GF-D8 (cell line): ENCODE data around the gene CDC40.
"Not testable (repeated sequence)": the region's sequence is repeated elsewhere in the genome, so short reads cannot be mapped to it uniquely, and the experiment has no call there.

Experiments used
- DNase-seq: peaks from one replicate; lab custom pipeline; 2025; lab: John Stamatoyannopoulos, UW

CDC40 gene

DNA sequence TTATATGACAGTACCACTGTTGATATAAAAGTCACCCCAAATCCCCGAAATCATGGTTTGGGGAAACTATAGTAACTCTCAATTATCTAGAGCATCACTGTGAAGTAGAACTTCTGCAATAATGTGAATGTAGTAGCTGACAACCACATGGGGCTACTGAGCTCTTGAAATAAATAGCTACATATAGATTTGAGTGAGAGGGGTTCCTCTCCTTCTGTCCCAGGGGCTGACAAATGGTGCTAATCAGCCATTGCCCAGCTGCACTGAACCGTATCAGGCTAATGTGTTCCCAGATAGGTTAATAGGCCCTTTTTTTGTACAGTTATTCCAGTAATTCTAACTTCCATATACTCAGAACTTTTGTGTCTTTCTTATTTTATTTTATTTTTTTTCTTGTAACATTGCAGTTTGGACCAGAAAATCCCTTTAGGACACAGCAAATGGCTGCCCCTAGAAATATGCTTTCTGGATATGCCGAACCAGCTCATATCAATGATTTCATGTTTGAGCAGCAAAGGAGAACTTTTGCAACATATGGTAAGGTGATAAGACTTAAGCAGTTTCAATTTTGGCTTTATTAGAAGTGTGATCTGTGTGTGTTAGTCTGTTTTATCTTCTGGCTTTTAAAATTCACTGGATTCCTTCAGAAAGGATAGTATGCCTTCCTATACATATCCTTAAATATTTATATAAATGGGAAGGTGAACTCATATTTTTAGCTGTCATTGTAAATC lies 21.1 kb downstream of the CDC40 start:
- DNase-seq, result no peak

DNA sequence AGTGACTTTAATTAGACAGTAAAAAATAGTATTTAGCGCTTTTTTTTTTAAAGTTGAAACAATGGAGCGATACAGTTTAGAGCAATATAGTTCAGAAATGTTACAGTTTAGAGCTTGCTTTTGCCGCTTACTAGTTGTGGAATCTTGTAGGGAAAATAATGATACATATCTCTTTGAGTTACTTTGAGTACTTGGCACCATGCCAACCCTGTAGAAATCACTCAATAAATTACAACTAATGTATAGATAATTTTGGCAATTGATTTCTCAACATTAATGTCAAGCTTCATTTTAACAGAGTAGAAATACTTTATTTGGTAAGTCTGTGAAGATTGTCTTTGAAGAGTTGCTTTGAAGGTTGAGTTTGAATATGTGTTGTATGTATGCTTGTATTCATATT lies 27.4 kb downstream of the CDC40 start:
- DNase-seq, result no peak

DNA sequence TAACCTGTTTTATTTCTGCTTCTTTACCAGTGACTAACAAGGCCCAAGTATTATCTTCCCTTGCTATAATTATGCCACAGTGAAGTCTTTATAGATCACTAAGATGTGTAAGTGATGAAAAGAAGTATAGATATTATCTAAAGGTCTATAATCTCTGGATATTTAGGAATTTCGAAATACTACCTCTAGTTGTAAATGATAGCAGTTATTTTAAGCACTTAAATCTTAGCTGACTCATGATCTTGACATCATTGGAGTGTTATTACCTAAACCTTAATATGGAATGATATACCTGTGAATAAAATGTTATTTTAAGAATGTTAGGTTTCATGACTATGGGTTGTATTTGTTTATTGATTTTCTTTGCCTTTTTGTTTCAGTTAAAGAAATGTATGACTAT lies 31.5 kb downstream of the CDC40 start:
- no peak for DNase-seq

DNA sequence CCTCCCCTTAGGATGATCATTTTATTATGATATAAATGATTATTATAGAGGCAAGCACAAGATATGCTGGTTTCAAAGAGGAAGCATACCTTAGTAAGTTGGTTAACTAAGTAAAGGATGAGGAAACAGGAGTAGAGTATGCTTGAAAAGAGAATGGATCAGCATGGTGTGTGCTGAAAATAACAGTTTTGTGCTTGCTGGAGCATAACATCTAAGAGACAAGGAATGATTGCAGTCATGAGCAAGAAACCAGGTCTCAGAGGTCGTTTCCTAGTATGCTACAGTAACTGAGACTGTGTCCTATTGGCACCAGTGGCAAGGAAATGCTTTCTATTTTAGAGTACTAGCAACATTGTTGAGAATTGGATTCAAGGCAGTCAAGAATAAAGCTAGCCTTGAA lies 34.1 kb downstream of the CDC40 start:
- DNase-seq, result no peak

DNA sequence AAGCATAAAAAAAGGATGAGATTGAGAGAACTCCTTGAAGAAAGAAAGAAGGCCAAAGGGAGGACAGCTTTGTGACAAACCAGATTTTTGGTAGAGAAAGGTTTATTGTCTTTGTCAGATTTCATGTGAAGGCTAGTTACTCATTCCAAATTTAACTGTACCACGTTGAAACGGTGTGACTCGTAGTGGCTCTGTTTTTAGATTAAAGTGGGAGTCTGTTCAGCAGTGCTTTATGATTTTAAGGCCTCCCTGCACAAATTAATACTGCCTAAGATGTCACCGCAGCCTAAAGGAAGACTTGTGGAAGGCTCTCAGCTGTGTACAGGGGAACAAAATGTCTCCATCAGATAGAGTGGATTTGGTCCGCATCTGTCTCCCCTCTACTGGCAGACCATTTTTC lies 35.9 kb downstream of the CDC40 start:
- DNase-seq, result no peak

DNA sequence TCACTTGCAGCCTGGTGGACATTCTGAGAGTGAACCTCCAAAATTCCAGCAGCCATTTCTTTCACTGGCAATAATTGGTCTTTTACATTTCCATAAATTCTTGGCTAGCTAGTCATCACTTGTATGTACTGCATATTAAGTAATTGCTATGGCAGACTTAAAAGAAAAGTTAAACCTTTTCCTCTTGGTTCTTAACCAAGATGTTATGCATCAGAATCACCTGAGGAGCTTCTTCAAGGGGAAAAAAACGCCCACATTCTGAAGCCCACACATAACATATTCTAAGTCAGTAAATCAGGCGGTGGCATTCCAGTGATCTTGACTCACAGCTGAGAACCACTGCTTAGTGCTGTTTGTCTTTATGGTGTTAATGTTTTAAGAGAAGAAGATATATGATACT lies 37.0 kb downstream of the CDC40 start:
- DNase-seq, result no peak

DNA sequence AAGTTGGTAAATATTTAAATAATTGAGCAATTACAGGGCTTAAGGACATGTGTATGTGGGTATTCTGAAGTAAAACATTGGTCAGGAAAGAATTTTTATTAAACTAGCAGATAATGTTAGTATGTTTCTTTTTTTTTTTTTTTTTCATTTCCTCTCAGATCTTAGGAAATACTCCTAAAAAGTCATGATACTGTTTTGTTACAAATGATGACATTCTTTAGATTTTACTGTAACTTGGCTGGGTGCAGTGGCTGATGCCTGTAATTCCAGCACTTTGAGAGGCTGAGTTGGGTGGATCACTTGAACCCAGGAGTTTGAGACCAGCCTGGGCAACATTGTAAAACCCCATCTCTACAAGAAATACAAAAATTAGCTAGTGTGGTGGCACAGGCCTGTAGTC lies 41.5 kb downstream of the CDC40 start:
- no peak for DNase-seq

DNA sequence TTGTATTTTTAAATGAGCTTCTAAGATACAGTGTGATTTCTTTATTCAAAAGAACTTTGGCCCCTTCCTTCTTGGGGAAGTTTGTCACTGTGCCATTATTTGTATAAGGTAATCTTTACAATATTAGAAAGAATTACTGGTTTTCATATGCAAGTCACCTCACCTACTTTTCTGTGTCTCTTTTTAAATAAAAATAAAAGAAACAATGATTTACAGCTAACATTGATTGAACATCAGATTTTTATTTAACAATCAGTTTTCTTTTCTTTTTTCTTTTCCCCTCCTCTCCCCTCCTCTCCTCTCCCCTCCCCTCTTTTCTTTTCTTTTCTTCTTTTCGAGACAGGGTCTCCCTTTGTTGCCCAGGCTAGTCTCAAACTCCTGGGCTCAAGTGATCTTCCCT lies 46.0 kb downstream of the CDC40 start:
- no peak for DNase-seq

DNA sequence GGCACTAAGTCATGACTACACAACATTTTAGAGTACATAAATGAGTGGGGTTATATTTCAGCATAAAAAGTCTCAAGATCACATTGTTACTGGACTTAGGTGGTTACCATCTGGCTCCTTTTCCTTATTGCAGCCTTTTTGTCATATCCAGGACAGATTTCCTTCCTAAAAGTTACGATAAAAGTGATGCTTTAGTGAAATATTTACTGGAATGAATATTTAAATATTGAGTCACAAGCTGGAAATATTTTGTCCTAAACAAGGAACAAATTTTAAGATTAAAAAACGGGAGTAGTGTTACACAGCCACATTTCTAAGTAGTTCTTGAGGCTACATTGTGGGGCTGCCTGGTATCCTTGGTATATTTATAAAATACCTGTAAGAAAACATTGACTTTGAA lies 52.2 kb downstream of the CDC40 start:
- DNase-seq, result no peak

DNA sequence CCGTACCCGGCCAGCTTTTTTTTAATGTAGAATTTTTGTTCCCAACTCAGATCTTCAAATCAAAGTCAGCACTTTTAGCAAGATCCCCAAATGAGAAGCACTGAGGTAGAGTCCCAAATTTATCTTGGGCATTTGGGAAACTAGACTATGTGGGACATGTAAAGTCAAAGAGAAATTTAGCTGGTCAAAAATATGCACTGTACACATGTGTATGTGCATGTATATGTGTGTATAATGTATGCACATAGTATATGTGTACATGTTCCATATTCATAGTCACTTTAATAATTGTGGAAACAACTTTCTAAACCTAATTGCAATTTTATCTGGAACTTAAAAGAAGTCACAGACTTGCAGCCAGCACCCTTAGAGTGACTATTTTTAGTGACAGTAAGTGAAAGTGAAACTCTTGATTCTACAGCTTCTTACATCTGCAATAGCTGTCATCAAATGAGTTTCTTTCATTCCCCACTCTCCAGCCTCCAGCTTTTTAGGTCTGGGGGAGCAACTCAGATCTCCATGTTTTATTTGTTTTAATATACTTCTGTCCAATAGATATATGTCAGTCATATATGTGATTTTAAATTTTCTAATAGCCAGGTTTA lies 53.6 kb downstream of the CDC40 start:
- DNase-seq, result no peak

DNA sequence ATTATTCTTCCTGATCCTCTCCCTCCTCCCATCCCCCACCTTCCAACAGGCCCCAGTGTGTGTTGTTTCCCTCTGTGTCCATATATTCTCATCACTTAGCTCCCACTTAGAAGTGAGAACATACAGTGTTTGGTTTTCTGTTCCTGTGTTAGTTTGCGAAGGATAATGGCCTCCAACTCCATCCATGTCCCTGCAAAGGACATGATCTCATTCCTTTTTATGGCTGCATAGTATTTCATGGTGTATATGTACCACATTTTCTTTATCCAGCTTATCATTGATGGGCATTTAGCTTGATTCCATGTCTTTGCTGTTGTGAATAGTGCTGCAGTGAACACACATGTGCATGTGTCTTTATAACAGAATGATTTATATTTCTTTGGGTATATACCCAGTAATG lies 55.8 kb downstream of the CDC40 start:
- DNase-seq, result not testable (repeated sequence)

DNA sequence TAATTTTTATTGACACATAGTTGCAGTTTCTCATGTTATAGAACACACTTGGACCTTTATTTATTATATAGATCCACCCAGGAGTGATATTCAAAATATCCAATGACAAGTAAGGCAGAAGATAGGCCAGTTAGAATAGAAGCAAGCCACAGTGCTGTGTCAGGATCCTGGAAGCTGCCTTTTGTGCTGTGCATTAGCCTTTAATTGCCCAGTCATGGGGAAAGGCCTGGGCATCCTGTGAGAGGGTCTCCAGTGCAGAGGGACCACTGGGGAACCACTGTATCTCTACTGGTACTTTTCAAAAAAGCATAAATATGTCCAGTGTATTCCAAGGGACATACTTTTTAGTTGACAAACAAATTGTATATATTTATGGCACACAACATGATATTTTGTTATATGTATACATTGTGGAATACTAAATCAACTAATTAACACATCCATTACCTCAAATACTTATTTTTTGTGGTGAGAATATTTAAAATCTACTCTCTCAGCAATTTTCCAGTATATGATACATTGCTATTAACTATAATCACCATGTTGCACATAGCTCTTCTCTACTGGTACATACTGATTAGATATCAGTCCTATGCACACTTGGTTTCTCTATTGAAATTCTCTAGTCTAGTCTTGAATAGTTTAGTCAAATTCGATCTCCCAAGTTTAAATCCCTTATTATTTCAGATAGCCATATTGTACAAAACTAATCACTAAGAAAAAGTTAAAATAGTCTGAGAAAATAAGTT lies 59.5 kb downstream of the CDC40 start:
- no peak for DNase-seq

DNA sequence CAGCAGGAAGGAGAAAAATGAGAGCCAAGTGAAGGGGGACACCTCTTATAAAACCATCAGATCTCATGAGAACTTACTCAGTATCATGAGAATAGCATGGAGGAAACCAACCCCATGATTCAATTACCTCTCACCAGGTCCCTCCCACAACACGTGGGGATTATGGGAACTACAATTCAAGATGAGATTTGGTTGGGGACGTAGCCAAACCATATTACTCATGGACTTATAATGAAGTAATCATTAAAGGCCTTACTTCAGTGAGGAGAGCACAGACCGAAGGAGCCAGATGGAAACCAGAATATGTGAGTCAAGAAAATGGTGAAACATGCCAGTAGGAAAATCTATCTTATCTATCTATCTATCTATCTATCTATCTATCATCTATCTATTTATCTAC lies 64.4 kb downstream of the CDC40 start:
- DNase-seq, result not testable (repeated sequence)

DNA sequence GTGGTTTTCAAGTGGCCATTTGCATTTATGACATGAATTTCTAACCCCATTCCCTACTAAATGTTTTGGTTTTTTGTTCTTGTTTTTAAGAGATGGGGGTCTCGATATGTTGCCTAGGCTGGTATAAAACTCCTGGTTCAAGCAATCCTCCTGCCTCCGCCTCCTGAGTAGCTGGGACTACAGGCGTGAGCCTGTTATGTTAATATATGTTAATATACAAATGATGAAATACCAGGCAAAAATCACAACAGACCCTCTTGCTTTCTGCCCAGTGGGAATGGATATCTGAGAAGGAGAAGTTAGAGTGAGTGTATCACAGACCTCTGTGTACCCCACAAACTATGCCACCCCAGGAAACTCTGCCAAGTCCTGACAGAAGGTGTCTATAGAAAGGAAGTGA lies 66.2 kb downstream of the CDC40 start:
- no peak for DNase-seq

DNA sequence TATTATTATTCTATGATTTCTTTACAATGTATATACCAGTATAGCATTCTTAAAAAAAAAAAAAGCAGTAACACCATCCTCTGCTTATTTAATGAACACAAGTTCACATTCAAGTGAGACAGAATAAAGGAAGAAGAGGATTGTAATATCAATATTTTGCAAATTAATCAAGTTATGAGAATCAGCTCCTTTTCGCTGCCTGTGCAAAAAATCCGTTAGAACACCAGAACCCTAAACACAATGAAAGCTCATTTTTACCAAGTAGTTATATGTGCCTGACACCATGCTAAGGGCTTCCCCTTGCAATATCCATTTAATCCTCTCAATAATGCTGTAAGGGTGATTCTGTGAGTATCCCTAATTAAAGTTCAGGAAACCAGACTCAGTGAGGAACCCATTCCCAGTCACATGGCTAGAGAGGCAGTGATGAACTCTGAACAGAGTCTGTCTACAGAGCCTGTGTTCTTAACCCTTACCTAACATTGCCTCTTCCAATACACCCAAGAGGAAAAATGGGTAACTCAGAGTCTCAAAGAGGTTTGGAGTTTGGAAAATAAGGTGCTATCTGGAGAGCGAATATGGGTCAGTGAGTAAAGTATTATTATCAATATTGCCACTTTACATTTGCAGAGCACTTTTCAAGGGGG lies 66.8 kb downstream of the CDC40 start:
- no peak for DNase-seq

DNA sequence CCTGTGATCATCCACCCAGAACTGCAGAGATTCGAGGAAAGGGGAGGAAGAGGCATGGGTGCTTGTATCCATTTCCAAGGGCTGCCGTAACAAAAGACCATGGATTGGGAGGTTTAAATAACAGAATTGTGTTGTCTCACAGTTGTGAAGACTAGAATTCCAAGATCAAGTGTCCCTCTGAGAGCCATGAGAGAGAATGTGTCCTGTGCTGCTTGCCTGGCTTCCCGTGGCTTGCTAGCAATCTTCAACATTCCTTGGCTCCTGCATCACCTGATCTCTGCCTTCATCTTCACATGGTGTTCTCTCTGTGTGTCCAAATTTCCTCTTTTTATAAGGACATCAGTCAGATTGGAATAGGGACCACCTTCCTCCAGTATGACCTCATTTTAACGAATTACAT lies 69.8 kb downstream of the CDC40 start:
- DNase-seq, result no peak

DNA sequence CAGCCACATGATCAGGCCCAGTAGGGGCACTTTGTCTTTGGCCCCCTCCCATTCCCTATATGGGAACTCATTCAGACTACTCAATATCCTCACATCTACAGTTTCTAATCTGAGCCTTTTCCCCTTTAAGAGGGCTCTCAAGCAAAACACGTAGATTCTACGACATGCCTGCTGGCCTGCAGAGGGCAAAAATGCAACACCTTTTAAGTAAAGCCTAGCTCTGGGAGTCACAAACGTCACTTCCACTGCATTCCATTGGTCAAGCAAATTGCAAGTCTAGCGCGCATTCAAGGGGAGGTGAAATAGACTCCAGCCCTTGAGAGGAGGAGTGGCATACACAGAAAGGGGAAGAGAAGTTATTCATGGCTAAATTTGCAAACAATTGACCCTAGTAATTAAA lies 70.6 kb downstream of the CDC40 start:
- no peak for DNase-seq

DNA sequence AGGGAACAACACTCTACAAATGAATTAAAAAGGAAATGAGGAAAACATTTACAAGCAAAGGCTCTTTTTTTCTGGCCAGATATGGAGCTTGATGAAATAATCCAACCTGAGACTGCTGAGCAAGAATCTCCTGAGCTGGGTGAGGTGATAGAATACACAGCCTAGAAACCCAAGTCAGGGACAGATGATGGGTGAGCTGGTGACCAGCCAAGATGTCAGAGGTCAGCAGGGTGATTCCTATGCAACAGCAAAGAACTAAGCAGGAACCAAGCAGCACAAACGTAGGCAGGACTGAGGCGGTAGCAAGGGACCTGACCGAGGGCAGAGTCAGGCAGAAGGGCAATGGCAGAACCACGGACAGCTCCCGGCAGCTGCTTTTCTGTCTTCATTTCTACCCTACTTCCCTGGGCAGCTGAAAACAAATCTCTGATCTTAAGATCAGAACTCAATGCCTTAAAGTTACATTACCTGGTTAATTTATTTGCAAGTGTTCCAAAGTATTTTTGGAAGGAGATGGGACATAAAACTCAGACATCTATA lies 75.1 kb downstream of the CDC40 start:
- DNase-seq, result no peak

DNA sequence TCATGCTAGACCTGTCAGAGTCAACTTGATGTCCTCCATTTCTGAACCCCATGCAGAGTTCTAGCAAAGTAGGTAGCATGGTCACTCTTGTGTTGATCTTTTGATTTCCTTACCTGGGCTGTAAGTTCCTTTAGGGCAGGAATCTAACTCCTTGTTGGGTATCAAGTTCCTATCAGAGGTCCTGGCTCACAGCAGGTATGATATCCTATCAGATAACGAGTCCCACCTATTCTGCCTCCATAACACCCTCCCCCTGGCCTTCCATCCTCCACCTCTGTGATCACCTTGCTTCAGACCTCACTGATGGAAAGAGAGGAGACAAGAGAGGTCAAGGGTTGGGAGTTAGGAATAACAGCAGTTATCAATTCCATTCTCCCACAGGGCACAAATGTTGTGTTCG lies 76.1 kb downstream of the CDC40 start:
- no peak for DNase-seq

DNA sequence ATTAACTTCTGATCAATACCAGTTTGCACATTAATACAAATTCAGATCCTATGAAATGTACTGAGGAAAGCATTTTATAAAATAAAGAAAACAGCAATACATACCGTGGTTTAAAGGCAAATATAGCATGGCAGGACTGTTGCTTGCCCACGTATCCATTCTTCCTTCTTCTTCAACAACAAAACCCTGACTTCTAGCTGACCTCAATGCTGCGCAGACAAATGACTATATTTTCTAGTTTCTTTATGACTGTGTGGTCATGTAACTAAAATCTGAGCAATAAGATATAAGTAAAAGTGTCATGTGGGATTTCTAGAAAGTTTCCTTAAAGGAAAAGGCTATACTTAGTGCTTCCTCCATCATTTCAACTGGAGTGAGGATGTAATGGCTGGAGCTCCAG lies 85.0 kb downstream of the CDC40 start:
- no peak for DNase-seq

DNA sequence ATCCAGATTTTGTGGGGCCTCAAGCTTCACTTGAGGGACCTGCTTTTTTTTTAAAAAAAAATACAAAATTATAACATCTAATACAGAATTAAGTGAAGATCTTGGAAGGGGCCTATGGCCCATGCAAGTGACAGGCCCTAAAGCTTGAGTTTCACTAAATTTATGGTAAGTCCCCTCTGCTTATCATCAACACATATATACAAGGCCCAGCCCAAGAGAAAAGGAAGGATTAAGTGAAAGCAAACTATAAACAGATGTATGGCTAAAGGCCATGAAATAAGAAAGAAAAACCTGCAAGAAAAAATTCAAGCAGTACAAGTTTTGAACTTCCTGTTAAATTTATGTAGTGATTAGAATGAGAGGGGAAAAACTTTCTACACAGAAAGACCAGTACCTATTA lies 86.8 kb downstream of the CDC40 start:
- no peak for DNase-seq

DNA sequence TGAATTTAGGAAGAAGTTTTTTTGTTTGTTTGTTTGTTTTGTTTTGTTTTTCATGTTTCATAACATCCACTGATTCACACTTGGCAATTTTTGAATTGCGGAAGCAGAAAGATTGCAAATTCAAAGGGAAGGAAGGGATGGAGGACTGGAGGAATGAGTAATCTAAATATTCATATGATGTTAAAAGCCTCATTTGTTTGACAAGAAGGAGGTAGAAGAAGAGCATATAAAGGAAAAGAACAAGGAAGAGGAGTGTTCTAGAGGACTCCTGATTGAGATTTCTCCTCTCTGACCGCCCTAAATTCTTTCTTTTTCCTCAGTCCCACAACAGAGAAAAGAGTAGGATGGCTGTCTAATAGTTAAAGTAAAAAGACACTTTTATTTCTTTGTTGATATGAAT lies 89.4 kb downstream of the CDC40 start:
- DNase-seq, result no peak

DNA sequence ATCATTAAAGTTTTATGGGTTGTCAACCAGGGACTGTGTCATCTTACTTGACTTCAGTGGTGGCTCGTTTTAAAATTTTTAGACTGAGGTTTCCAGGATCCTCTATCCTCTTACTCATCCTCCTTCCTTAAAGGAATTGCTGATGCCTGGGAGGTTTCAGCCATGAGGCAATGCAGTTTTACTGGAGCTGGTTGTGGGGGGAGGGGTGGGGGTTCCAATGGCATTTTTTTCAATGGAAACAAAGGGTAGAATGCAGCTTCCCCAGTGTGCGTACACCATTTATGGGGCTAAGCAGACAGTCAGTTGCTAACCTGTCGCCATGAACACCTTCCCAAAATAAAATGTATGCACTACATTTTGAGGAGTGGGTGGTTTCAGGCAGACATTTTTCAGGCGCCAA lies 89.9 kb downstream of the CDC40 start:
- no peak for DNase-seq
